KBM-7 (cell line): ENCODE data around the gene DNAH11.
"Not testable (repeated sequence)": the region's sequence is repeated elsewhere in the genome, so short reads cannot be mapped to it uniquely, and the experiment has no call there.

ENCODE experiments used
- DNase-seq: peaks from one replicate; pipeline ENCODE4 v3.0.0-alpha.2; 2015
- in situ Hi-C: fragments of 300-500 bp; cut with MboI; formaldehyde crosslinking; loops from 2 replicates; pipeline ENCODE4 v1.14.3; 2020; ENCODE audit warnings: low sequenced_read_pairs, low pct_unique_long_range_greater_than_20kb, mixed read lengths

DNAH11 gene

GRCh38 chr7:21903020-21903786 is 360.4 kb downstream of the DNAH11 start:
- in situ Hi-C loops = no loop called here
- DNase-seq = no peak

GRCh38 chr7:21908746-21909145 is 365.9 kb downstream of the DNAH11 start:
- no peak for DNase-seq
- in situ Hi-C loops = no loop called here

- no peak for DNase-seq
- in situ Hi-C loops = no loop called here
Measured at GRCh38 chr7:21910253-21910652, 367.4 kb downstream of the DNAH11 start.

GRCh38 chr7:21911341-21911875 is 368.6 kb downstream of the DNAH11 start:
- in situ Hi-C loops = no loop called here
- no peak for DNase-seq

GRCh38 chr7:21912305-21912704 is 369.5 kb downstream of the DNAH11 start:
- in situ Hi-C loops = no loop called here
- DNase-seq = no peak

GRCh38 chr7:21912931-21913780 is 370.3 kb downstream of the DNAH11 start:
- in situ Hi-C loops = no loop called here
- no peak for DNase-seq

GRCh38 chr7:21914671-21915070 is 371.8 kb downstream of the DNAH11 start:
- in situ Hi-C loops = no loop called here
- no peak for DNase-seq

- in situ Hi-C loops = no loop called here
- DNase-seq = no peak
Measured at GRCh38 chr7:21915140-21915539, 372.3 kb downstream of the DNAH11 start.

GRCh38 chr7:21916176-21916575 is 373.3 kb downstream of the DNAH11 start:
- in situ Hi-C loops = no loop called here
- DNase-seq = no peak

GRCh38 chr7:21916629-21917028 is 373.8 kb downstream of the DNAH11 start:
- DNase-seq = no peak
- in situ Hi-C loops = no loop called here

- in situ Hi-C loops = no loop called here
- no peak for DNase-seq
Measured at GRCh38 chr7:21918216-21918615, 375.4 kb downstream of the DNAH11 start.

GRCh38 chr7:21920936-21921335 is 378.1 kb downstream of the DNAH11 start:
- in situ Hi-C loops = no loop called here

GRCh38 chr7:21922605-21923004 is 379.8 kb downstream of the DNAH11 start:
- DNase-seq = no peak
- in situ Hi-C loops = no loop called here

More at GRCh38 chr7:21920936-21921335, 378.1 kb downstream of the DNAH11 start:
- no peak for DNase-seq

- in situ Hi-C loops = no loop called here
- no peak for DNase-seq
Measured at GRCh38 chr7:21923658-21924057, 380.8 kb downstream of the DNAH11 start.

GRCh38 chr7:21926448-21926847 is 383.6 kb downstream of the DNAH11 start:
- in situ Hi-C loops = no loop called here
- no peak for DNase-seq

GRCh38 chr7:21927693-21928092 is 384.9 kb downstream of the DNAH11 start:
- in situ Hi-C loops = no loop called here
- DNase-seq = no peak

- DNase-seq, in situ Hi-C loops: not testable (repeated sequence)
Measured at GRCh38 chr7:21933293-21933692, 390.5 kb downstream of the DNAH11 start.

GRCh38 chr7:21934808-21935207 is 392.0 kb downstream of the DNAH11 start:
- DNase-seq = no peak
- in situ Hi-C loops = no loop called here

- DNase-seq = no peak
- in situ Hi-C loops = no loop called here
Measured at GRCh38 chr7:21938463-21938862, 395.6 kb downstream of the DNAH11 start.
